Suppressor macrophage (primary cell): ENCODE results near the gene TMPRSS6.

Source experiments
- DNase-seq, 4 experiments: peaks; one replicate each; pipeline ENCODE4 v3.0.0-alpha.2; 2020 to 2022

The TMPRSS6 gene

GRCh38 chr22:37115032-37115431 is 5.5 kb upstream of the TMPRSS6 start:
- DNase-seq: no peak

- no peak for DNase-seq
Observed at GRCh38 chr22:37113757-37114156, 4.2 kb upstream of the TMPRSS6 start.

- no peak for DNase-seq
Observed at GRCh38 chr22:37112084-37112728, 2.7 kb upstream of the TMPRSS6 start.

GRCh38 chr22:37111156-37111717 is 1.7 kb upstream of the TMPRSS6 start:
- DNase-seq: no peak

- no peak for DNase-seq
Observed at GRCh38 chr22:37107816-37108621, 1.5 kb downstream of the TMPRSS6 start.

- DNase-seq: no peak
Observed at GRCh38 chr22:37105990-37106389, 3.5 kb downstream of the TMPRSS6 start.

GRCh38 chr22:37105154-37105553 is 4.4 kb downstream of the TMPRSS6 start:
- peak in 1 of 4 experiments; percentile 9 for DNase-seq

GRCh38 chr22:37103656-37104452 is 5.7 kb downstream of the TMPRSS6 start:
- no peak for DNase-seq

GRCh38 chr22:37103151-37103550 is 6.4 kb downstream of the TMPRSS6 start:
- no peak for DNase-seq

- DNase-seq: no peak
Observed at GRCh38 chr22:37101311-37102066, 8.0 kb downstream of the TMPRSS6 start.

- no peak for DNase-seq
Observed at GRCh38 chr22:37100589-37101127, 8.9 kb downstream of the TMPRSS6 start.

- DNase-seq: peak in 1 of 4 experiments; percentile 10
Observed at GRCh38 chr22:37098976-37099591, 10.4 kb downstream of the TMPRSS6 start.

- no peak for DNase-seq
Observed at GRCh38 chr22:37097346-37097745, 12.2 kb downstream of the TMPRSS6 start.

- no peak for DNase-seq
Observed at GRCh38 chr22:37095113-37095512, 14.4 kb downstream of the TMPRSS6 start.

- DNase-seq: no peak
Observed at GRCh38 chr22:37094239-37094638, 15.3 kb downstream of the TMPRSS6 start.

GRCh38 chr22:37092997-37093396 is 16.5 kb downstream of the TMPRSS6 start:
- no peak for DNase-seq

- DNase-seq: no peak
Observed at GRCh38 chr22:37091994-37092393, 17.5 kb downstream of the TMPRSS6 start.

GRCh38 chr22:37090920-37091695 is 18.4 kb downstream of the TMPRSS6 start:
- DNase-seq: no peak

- DNase-seq: no peak
Observed at GRCh38 chr22:37089434-37089833, 20.1 kb downstream of the TMPRSS6 start.

GRCh38 chr22:37088750-37089408 is 20.6 kb downstream of the TMPRSS6 start:
- no peak for DNase-seq
